ENCODE data around the gene CNTN2. TPM values are rescaled to one million over a fixed set of nuclear protein-coding genes. Genes with fewer than 3 reads are reported as not detected.

CNTN2 gene
- total and polyA plus RNA-seq, 2 of the 4 experiments (the other 2 are of a cell fraction): not detected

GRCh38 chr1:205044741-205045140 is 1.7 kb downstream of the CNTN2 start:
- CTCF ChIA-PET: no interaction called here
- Histone ChIP-seq H3K4ac (ENCODE audit: low read depth, low read length) (no peak overlapping the region), H3K36me3 (ENCODE audit: control insufficient read depth, insufficient read depth, low read length) (no peaks in the 10 kb centered on the region), H3K23ac (ENCODE audit: low read depth, low read length) (no peak overlapping the region), H2BK20ac (ENCODE audit: low read depth, low read length) (no peak overlapping the region), H2BK5ac (ENCODE audit: low read depth, low read length, poor library complexity, severe bottlenecking) (no peak overlapping the region), H3K27me3 (ENCODE audit: control insufficient read depth, insufficient read depth, low read length) (peaks cover 70% of the 10 kb centered on the region), H2AK9ac (replicated peaks; ENCODE audit: low read depth, low read length, poor library complexity) (no peak overlapping the region), H2AK5ac (ENCODE audit: low read depth, low read length) (no peak overlapping the region), H4K5ac (ENCODE audit: low read depth, low read length) (no peak overlapping the region), H3K18ac (ENCODE audit: low read depth, low read length) (no peak overlapping the region), H4K20me1 (ENCODE audit: insufficient read depth, low read length) (no peaks in the 10 kb centered on the region), H3K9ac (ENCODE audit: low read depth, low read length) (no peak overlapping the region), H3K4me2 (ENCODE audit: low read depth, low read length) (no peak overlapping the region), H3K27ac (ENCODE audit: insufficient read depth, low read length) (no peak overlapping the region), H2AFZ (replicated peaks; ENCODE audit: low read length, poor library complexity) (no peak overlapping the region), H2BK15ac (ENCODE audit: low read depth, low read length) (no peak overlapping the region), H4K8ac (ENCODE audit: low read depth in 2 of 2, low read length in 2 of 2) (no peak overlapping the region), H3K14ac (replicated peaks; ENCODE audit: low read depth, low read length) (no peak overlapping the region), H3K9me1 (ENCODE audit: insufficient read depth, low read length) (no peaks in the 10 kb centered on the region), H3K79me1 (ENCODE audit: low read depth in 1 of 2, low read length in 2 of 2) (no peaks in the 10 kb centered on the region), H3K56ac (ENCODE audit: extremely low read depth, insufficient read depth, low read length) (no peak overlapping the region), H2BK120ac (ENCODE audit: low read depth, low read length) (no peak overlapping the region), H3K4me3 (ENCODE audit: insufficient read depth, low read depth, low read length) (no peak overlapping the region), H4K91ac (ENCODE audit: insufficient read depth, low read depth, low read length) (no peak overlapping the region), H3K4me1 (ENCODE audit: control insufficient read depth, insufficient read depth, low read length) (no peaks in the 10 kb centered on the region), H3K9me3 (ENCODE audit: control insufficient read depth, insufficient read depth, low read length) (no peaks in the 10 kb centered on the region)
- no TSS peak for BruUV-seq (replicated peaks)
- 0% methylated on average over 1 of the region's 5 CpGs; no CpG with 5 or more reads in 1 of the 2 experiments for WGBS, 2 experiments (ENCODE audit: extremely low coverage in 2 of 2, insufficient read length in 1 of 2)
- in situ Hi-C loops (cut with MboI; ENCODE audit: low sequenced_read_pairs): no loop called here
- POLR2A ChIA-PET (ENCODE audit: unreplicated experiment): no interaction called here
- TF ChIP-seq CEBPB (IDR thresholded peaks at IDR 0.05; ENCODE audit: low read depth, low read length) (no peak), RCOR1 (IDR thresholded peaks at IDR 0.05; ENCODE audit: insufficient replicate concordance, low read length) (no peak), USF2 (IDR thresholded peaks at IDR 0.05; ENCODE audit: low read depth, low read length) (no peak), POLR2A (IDR thresholded peaks at IDR 0.05; ENCODE audit: low read depth, low read length) (no peak), CHD1 (IDR thresholded peaks at IDR 0.05; ENCODE audit: low read depth, low read length) (no peak), RAD21 (IDR thresholded peaks at IDR 0.05; ENCODE audit: low read length) (no peak), RFX5 (IDR thresholded peaks at IDR 0.05; ENCODE audit: low read depth, low read length) (no peak), FOS (IDR thresholded peaks at IDR 0.05; ENCODE audit: low read depth, low read length) (no peak), MAFK (IDR thresholded peaks at IDR 0.05; ENCODE audit: low read depth, low read length) (no peak), NFE2L2 (IDR thresholded peaks at IDR 0.05; ENCODE audit: low read depth, low read length) (no peak), BHLHE40 (IDR thresholded peaks at IDR 0.05; ENCODE audit: low read depth, low read length) (no peak), MXI1 (IDR thresholded peaks at IDR 0.05; ENCODE audit: borderline replicate concordance, low read depth, low read length) (no peak), SMC3 (IDR thresholded peaks at IDR 0.05; ENCODE audit: low read depth, low read length) (no peak), MAZ (IDR thresholded peaks at IDR 0.05; ENCODE audit: borderline replicate concordance, low read depth, low read length) (no peak)
- TF ChIP-seq, protein P1, sequence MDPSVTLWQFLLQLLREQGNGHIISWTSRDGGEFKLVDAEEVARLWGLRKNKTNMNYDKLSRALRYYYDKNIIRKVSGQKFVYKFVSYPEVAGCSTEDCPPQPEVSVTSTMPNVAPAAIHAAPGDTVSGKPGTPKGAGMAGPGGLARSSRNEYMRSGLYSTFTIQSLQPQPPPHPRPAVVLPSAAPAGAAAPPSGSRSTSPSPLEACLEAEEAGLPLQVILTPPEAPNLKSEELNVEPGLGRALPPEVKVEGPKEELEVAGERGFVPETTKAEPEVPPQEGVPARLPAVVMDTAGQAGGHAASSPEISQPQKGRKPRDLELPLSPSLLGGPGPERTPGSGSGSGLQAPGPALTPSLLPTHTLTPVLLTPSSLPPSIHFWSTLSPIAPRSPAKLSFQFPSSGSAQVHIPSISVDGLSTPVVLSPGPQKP (IDR thresholded peaks at IDR 0.05; ENCODE audit: borderline replicate concordance, low read depth, low read length): no peak
- TF ChIP-seq, protein P2, sequence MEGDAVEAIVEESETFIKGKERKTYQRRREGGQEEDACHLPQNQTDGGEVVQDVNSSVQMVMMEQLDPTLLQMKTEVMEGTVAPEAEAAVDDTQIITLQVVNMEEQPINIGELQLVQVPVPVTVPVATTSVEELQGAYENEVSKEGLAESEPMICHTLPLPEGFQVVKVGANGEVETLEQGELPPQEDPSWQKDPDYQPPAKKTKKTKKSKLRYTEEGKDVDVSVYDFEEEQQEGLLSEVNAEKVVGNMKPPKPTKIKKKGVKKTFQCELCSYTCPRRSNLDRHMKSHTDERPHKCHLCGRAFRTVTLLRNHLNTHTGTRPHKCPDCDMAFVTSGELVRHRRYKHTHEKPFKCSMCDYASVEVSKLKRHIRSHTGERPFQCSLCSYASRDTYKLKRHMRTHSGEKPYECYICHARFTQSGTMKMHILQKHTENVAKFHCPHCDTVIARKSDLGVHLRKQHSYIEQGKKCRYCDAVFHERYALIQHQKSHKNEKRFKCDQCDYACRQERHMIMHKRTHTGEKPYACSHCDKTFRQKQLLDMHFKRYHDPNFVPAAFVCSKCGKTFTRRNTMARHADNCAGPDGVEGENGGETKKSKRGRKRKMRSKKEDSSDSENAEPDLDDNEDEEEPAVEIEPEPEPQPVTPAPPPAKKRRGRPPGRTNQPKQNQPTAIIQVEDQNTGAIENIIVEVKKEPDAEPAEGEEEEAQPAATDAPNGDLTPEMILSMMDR (conservative IDR thresholded peaks at IDR 0.05; ENCODE audit: low read depth, low read length): no peak
- dilution Hi-C loops (cut with HindIII; ENCODE audit: low sequenced_read_pairs, unreplicated experiment): no loop called here
- intact Hi-C loops (cut with micrococcal nuclease): no loop called here
- DNase-seq (no peak), ATAC-seq (ENCODE audit: low read depth) (no peak)
